ENCODE results near the gene TMEM11.

TMEM11 gene

DNA sequence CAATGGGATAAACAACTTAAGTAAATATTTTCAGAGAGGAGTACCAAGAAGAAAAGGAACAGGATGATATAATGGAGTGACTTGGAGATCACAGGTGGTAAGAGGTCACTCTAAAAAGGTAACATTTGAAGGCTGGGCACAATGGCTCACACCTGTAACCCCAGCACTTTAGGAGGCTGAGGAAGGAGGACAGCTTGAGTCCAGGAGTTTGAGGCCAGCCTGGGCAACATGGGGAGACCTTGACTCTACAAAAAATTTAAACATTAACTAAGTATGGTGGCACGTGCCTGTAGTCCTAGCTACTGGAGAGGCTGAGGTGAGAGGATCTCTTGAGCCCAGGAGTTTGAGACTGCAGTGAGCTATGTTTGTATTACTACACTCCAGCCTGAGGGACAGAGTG lies 3.4 kb upstream of the TMEM11 start:
- no peak for DNase-seq (ENCODE audit: low read depth)
- H3K4me3 ChIP-seq (replicated peaks; ENCODE audit: low read depth, low read length), result no peak overlapping the region
- TF ChIP-seq, protein P1, sequence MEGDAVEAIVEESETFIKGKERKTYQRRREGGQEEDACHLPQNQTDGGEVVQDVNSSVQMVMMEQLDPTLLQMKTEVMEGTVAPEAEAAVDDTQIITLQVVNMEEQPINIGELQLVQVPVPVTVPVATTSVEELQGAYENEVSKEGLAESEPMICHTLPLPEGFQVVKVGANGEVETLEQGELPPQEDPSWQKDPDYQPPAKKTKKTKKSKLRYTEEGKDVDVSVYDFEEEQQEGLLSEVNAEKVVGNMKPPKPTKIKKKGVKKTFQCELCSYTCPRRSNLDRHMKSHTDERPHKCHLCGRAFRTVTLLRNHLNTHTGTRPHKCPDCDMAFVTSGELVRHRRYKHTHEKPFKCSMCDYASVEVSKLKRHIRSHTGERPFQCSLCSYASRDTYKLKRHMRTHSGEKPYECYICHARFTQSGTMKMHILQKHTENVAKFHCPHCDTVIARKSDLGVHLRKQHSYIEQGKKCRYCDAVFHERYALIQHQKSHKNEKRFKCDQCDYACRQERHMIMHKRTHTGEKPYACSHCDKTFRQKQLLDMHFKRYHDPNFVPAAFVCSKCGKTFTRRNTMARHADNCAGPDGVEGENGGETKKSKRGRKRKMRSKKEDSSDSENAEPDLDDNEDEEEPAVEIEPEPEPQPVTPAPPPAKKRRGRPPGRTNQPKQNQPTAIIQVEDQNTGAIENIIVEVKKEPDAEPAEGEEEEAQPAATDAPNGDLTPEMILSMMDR (IDR thresholded peaks at IDR 0.05; ENCODE audit: low read length, missing control alignments), result no peak

DNA sequence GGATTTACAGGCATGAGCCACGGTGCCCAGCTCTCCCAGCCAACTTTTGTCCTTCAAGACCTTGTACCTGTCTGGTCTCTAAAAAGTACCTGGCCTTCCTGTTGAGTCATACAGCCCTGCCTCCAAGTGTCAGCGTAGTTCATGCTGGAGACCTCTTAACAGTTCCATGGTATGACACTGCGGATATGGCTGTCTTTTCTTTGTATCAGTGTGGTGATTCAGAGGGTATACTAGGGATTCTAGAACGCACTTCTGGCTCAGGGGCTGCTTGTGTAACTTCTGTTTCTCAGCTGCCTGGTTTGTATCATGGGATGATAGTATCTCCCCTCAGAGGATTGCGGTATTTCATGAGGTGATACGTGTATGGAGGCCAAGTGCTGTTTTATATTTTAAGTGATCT lies 2.0 kb upstream of the TMEM11 start:
- peak; percentile 20 for DNase-seq (ENCODE audit: low read depth)
- TF ChIP-seq, protein P1 (IDR thresholded peaks at IDR 0.05; ENCODE audit: low read length, missing control alignments), result no peak
- H3K4me3 ChIP-seq (replicated peaks; ENCODE audit: low read depth, low read length), result no peak overlapping the region

DNA sequence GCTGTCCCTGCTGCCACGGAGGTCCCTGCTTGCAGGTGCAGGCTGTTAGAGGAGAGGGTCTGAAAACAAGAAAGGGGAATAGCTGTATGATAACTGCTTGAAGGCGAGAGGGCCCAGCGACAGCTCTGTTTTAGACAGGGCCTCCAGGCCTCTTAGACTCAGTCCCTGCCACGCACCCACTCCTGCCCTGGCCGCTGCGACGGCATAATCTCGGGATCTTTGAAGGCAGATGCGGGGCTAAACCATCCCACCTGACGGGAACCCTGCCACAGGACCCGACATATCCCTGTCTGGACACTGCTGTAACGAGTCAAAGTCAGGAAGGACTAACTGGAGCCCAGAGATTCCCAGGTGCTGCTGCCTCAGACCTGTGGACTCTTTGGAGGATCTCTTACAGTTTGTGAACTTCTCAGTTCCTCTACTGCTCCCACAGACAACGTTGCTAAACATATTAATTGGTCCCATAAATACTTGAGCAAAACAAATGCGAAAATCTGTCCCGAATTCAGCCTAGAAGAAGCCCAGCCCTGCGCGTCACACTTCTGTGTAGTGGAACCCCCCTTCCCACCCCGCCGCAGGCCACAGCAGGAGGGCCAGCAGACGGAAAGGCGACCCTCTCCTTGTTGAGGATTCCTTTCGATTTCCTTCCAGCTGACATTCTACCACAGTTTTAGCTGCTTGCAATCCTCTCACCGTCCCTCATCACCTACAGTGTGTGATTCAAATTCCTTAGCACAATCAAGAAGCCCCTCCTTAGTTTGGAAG lies 998 bp upstream of the TMEM11 start:
- peak overlapping the region; percentile 95 for H3K4me3 ChIP-seq (replicated peaks; ENCODE audit: low read depth, low read length)
- DNase-seq (ENCODE audit: low read depth), result peak; percentile 10
- TF ChIP-seq, protein P1 (IDR thresholded peaks at IDR 0.05; ENCODE audit: low read length, missing control alignments), result no peak

DNA sequence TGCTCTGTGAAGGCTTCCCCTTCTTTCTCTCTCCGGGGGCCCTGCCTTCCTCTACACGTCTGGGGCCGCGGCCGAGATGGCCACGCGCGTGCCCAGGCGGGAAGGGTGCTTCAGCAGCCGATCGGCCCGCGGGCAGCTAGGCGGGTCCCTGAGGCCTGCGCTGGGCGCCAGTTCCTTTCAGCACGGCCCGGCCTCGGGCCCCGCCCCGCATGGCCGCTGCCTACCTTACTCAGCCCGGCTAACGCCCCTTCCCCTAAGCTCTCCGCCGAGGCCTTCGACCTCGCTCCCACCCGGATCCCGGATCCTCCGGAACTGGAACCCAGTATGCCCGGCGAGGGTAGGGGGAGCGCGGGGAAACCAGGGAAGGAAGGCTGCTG lies 335 bp downstream of the TMEM11 start:
- TF ChIP-seq, protein P1 (IDR thresholded peaks at IDR 0.05; ENCODE audit: low read length, missing control alignments), result no peak
- DNase-seq (ENCODE audit: low read depth), result peak; percentile 27
- peak overlapping the region; percentile 95 for H3K4me3 ChIP-seq (replicated peaks; ENCODE audit: low read depth, low read length)

DNA sequence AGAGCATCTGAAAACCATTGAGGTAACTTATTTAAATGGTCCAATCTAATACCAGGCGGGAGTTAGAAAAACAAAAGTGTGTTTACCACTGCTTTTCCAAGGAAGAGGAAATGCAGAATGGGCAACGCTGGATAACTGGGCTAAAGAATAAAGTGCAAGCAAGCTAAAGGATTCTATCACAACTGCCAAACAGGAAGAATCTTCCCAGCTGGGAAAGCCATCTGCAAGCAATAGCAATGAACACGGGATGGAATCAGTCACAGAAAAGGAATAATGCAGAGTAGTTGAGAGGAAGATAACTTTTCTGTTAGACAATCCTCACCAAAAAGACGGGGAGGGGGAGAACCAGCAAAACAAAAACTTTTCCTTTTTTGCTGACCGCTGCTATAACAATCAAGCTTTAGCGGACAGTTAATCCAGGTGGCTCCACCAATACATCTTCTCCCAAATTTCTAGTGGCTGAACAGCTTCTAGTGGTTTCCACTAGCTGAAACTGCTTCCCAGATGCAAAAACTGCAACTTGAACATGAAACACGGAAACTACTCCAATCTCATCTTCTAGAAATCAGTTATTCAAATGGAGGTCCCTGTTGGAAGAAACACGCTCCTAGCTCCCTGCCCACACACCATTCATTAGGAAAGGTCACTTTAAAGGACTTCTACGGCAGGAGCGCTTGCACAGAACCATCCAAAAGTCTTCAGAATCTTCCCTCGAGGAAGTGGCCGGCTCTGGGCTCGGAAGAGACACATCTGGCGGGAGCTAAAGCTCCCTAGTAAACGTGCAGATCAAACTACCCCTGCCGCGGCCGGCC lies 929 bp downstream of the TMEM11 start:
- TF ChIP-seq, protein P1 (IDR thresholded peaks at IDR 0.05; ENCODE audit: low read length, missing control alignments), result no peak
- no peak for DNase-seq (ENCODE audit: low read depth)
- H3K4me3 ChIP-seq (replicated peaks; ENCODE audit: low read depth, low read length), result peak overlapping the region; percentile 95

DNA sequence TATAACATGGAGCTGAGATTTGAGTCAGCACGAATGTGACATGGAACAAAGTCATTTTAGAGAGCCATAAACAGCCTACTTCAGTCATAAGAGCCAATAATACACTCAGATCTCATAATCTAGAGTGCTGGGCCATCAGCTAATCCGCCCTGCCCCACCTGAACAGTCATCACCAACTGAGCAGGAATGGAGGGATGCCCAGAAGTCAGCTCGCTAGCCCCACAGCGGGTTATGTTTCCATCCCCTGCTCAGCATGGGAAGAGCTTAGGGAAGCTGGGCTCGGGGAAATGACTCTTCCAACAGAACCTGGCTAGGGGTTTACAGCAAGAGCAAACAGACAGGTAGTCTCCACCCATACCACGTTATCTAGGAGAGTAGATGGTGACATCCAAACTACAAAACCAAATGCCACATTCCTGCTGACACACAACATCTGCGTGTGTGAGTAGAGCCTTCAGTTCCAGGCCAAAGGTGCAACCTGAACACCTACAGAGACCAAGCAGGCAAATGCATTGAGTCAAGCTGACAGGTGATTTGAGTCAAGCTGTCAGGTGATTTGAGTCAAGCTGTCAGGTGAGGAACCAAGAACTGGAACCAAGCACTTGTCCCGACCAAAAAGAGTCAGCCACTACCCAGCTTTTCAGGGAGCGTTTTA lies 2.0 kb downstream of the TMEM11 start:
- no peak for DNase-seq (ENCODE audit: low read depth)
- TF ChIP-seq, protein P1 (IDR thresholded peaks at IDR 0.05; ENCODE audit: low read length, missing control alignments), result no peak
- H3K4me3 ChIP-seq (replicated peaks; ENCODE audit: low read depth, low read length), result no peak overlapping the region

All from fibroblast of pulmonary artery (primary cell).